Bronchial epithelial cell (primary cell): ENCODE data around the gene CA11. TPM values are rescaled to one million over a fixed set of nuclear protein-coding genes. Genes with fewer than 3 reads are reported as not detected.
A peak's percentile ranks its signal among the peaks of the same experiment; 100 is the strongest.

Experiments used
- DNase-seq: peaks from one replicate; pipeline ENCODE4 v3.0.0-alpha.2; 2010; ENCODE audit warnings: low read depth
- FAIRE-seq: peaks from 2 replicates; lab custom pipeline; 2011; peaks lifted over from hg19 to GRCh38; lab: Jason Lieb, UNC
- H3K27me3 ChIP-seq: 2 replicates; pipeline ENCODE4 v1.5.1; 2011; ENCODE audit warnings: low read length; ENCODE audit not compliant: control insufficient read depth, insufficient read depth
- H3K36me3 ChIP-seq: 2 replicates; pipeline ENCODE4 v1.5.1; 2011; ENCODE audit warnings: low read length; ENCODE audit not compliant: control insufficient read depth, insufficient read depth
- H3K4me3 ChIP-seq: 2 replicates; pipeline ENCODE4 v1.5.1; 2011; ENCODE audit warnings: mild to moderate bottlenecking, low read depth, low read length, control low read depth
- CTCF ChIP-seq: IDR thresholded peaks from 2 replicates; pipeline ENCODE4 v1.5.1; 2011; ENCODE audit warnings: mild to moderate bottlenecking, moderate library complexity, low read length, control low read depth, inconsistent platforms; ENCODE audit not compliant: insufficient read depth, severe bottlenecking
- total RNA-seq: library from RNA; depleted of rRNA; stranded (reverse); fragments of >200 nt; gene quantifications from 2 replicates; pipeline ENCODE4 v1.2.1, GENCODE V29; 2014

CA11 gene
- total RNA-seq, 1 donor from 2014 or later, result 2.4 TPM

- Histone ChIP-seq H3K4me3 (no peak overlapping the region), H3K36me3 (peaks cover 17% of the 10 kb centered on the region), H3K27me3 (no peaks in the 10 kb centered on the region)
- no peak for TF ChIP-seq CTCF
- DNase-seq (no peak), FAIRE-seq (no peak)
These were observed 34.1 kb downstream of the CA11 start for GRCh38 chr19:48611872-48612271.

GRCh38 chr19:48609571-48610108 is 36.3 kb downstream of the CA11 start:
- DNase-seq, result no peak
- Histone ChIP-seq H3K4me3 (no peak overlapping the region), H3K36me3 (peaks cover 1% of the 10 kb centered on the region), H3K27me3 (no peaks in the 10 kb centered on the region)
- FAIRE-seq, result no peak
- no peak for TF ChIP-seq CTCF

GRCh38 chr19:48608798-48609263 is 37.2 kb downstream of the CA11 start:
- peak; percentile 65 for TF ChIP-seq CTCF
- FAIRE-seq, result no peak
- no peak overlapping the region for H3K4me3 ChIP-seq
- peaks cover 1% of the 10 kb centered on the region for H3K36me3 ChIP-seq
- DNase-seq, result peak; percentile 39
- no peaks in the 10 kb centered on the region for H3K27me3 ChIP-seq

- FAIRE-seq (no peak), DNase-seq (no peak)
These were observed 38.6 kb downstream of the CA11 start for GRCh38 chr19:48607359-48607755.

GRCh38 chr19:48606463-48607358 is 39.3 kb downstream of the CA11 start, which contains the start of gene SPACA4:
Gene SPACA4, plus strand, starts transcription at chr19:48606742. Its CDS starts 237 bp downstream, at chr19:48606979.
- TF ChIP-seq CTCF, result no peak
- DNase-seq, result no peak
- no peaks in the 10 kb centered on the region for H3K36me3 ChIP-seq
- no peak for FAIRE-seq
- H3K27me3 ChIP-seq, result no peaks in the 10 kb centered on the region
- H3K4me3 ChIP-seq, result no peak within 1 kb of the TSS

More at GRCh38 chr19:48607359-48607755, 38.6 kb downstream of the CA11 start:
- Histone ChIP-seq H3K27me3 (no peaks in the 10 kb centered on the region), H3K36me3 (no peaks in the 10 kb centered on the region), H3K4me3 (no peak overlapping the region)
- TF ChIP-seq CTCF, result no peak
